Measurements from ENCODE around the gene NFATC2.

NFATC2 gene

GRCh38 chr20:51514249-51514648 lies 28.3 kb downstream of the NFATC2 start:
- no peak for DNase-seq (ENCODE audit: low spot score)

GRCh38 chr20:51513545-51513944 lies 29.0 kb downstream of the NFATC2 start:
- no peak for DNase-seq (ENCODE audit: low spot score)

DNA sequence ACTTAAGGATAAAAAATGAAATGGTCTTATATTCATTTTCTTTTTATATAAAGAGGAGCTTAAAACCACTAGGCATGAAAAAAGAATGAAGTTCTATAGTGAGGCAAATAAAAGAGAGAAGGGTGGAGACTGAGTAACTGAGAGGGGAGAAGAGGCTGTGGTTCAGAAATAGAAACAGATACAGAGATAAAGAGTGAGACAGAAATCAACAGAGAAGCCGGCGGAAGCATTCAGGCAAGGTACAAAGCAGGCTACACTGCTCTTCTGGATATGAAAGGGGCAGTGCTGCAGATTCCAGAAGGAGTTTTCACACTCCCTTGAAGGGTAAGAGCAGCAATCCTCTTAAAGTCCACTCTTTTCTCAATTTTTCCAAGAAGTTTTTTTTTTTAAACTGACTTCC lies 29.9 kb downstream of the NFATC2 start:
- DNase-seq (ENCODE audit: low spot score): no peak

GRCh38 chr20:51511861-51512619 lies 30.5 kb downstream of the NFATC2 start:
- no peak for DNase-seq (ENCODE audit: low spot score)

- no peak for DNase-seq (ENCODE audit: low spot score)
Observed at GRCh38 chr20:51510936-51511605, 31.4 kb downstream of the NFATC2 start.

- no peak for DNase-seq (ENCODE audit: low spot score)
Observed at GRCh38 chr20:51510169-51510568, 32.4 kb downstream of the NFATC2 start.

GRCh38 chr20:51509208-51509607 lies 33.3 kb downstream of the NFATC2 start:
- no peak for DNase-seq (ENCODE audit: low spot score)

DNA sequence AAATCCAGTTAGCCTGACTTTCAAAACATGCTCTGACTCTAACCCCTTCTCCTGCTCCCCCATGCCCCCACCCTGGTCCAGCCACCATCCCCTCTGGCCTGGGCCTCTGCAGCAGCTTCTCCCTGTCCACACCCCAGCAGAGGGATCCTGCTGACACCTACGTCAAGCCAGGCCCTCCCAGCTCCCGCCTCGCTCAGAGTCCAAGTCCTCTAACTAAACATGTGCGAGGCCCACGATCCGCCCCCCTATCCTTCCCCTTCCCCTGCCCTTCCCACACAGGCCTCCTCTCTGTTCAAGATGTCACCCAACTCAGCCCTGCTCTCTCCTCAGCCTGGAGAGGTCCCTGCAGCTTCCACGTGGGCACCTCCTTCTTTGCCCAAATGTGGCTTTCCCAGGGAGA lies 33.7 kb downstream of the NFATC2 start:
- DNase-seq (ENCODE audit: low spot score): no peak

GRCh38 chr20:51508158-51508557 lies 34.4 kb downstream of the NFATC2 start:
- no peak for DNase-seq (ENCODE audit: low spot score)

GRCh38 chr20:51507216-51508036 lies 35.1 kb downstream of the NFATC2 start:
- no peak for DNase-seq (ENCODE audit: low spot score)

- DNase-seq (ENCODE audit: low spot score): no peak
Observed at GRCh38 chr20:51506527-51507215, 35.8 kb downstream of the NFATC2 start.

DNA sequence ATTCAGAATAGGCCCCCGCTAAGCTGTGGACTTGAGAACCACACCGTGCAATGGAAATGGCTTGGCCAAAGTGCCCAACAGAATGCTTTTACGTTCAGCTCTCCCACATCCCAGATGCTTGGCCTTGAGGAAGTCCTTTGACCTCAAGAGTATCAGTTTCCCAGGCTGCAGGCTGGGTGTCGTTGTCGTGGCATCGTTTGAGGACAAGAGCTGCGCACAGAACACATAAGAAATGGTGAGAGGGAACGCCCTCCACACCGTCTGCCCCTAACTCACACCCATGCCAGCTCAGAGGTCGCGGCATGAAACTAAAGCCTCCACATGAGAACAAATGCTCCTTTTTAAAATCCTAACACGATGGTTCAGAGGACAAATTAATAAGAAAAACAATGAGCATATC lies 37.0 kb downstream of the NFATC2 start:
- no peak for DNase-seq (ENCODE audit: low spot score)

- DNase-seq (ENCODE audit: low spot score): no peak
Observed at GRCh38 chr20:51503376-51503775, 39.1 kb downstream of the NFATC2 start.

DNA sequence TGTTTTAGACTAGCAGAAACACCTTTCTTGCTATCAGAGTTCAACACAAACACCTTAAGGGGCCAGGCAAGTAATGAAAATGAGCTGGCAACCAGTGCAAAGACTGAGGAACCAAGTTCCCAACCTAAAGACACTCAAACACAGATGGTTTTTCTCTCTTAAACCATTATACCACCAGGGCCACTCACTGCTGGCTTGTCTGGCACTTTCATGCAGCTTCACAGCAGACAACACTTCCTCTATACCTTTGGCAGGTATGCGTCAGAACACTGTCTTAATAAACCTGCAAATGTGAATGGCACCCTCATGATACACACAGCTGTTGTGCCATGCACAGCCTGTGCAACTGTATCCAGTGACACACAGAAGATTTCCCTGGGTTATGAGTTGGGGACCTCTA lies 41.6 kb downstream of the NFATC2 start:
- DNase-seq (ENCODE audit: low spot score): no peak

GRCh38 chr20:51500311-51500710 lies 42.2 kb downstream of the NFATC2 start:
- DNase-seq (ENCODE audit: low spot score): no peak

- DNase-seq (ENCODE audit: low spot score): no peak
Observed at GRCh38 chr20:51498765-51499540, 43.6 kb downstream of the NFATC2 start.

GRCh38 chr20:51497542-51498467 lies 44.7 kb downstream of the NFATC2 start:
- no peak for DNase-seq (ENCODE audit: low spot score)

DNA sequence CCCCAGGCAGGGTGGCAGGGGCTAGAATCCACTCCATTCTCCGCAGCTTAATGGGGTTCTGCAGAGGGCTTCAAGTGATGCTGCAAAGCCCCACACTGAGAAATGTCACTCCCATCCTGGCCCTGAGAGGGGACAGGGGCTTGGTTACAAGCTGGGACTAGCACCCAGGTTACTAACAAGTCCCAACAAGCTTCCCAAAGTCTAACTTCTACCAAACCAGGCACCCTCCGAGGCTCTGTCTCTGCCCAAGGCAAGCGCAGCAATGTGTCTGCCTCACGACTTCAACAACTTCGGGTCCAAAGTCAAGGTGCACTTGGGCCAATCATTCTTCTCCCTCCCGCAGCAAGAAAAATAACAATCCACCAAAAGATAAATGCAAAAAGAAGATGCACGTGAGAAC lies 45.6 kb downstream of the NFATC2 start:
- DNase-seq (ENCODE audit: low spot score): no peak

GRCh38 chr20:51495921-51496545 lies 46.5 kb downstream of the NFATC2 start:
- DNase-seq (ENCODE audit: low spot score): no peak

GRCh38 chr20:51495291-51495690 lies 47.2 kb downstream of the NFATC2 start:
- DNase-seq (ENCODE audit: low spot score): no peak
